GM18861 (cell line): ENCODE data around the gene MRTFA.
"Not testable (repeated sequence)": the region's sequence is repeated elsewhere in the genome, so short reads cannot be mapped to it uniquely, and the experiment has no call there.

Experiments used
- ATAC-seq: cut with Tn5 transposase; IDR thresholded peaks from one replicate; pipeline ENCODE4 v1.9.1; 2021; ENCODE audit not compliant: unreplicated experiment

The MRTFA gene

GRCh38 chr22:40560551-40560950, 76.0 kb downstream of the MRTFA start:
- ATAC-seq = no peak

GRCh38 chr22:40557972-40558371, 78.5 kb downstream of the MRTFA start:
- no peak for ATAC-seq

- no peak for ATAC-seq
These were observed 79.9 kb downstream of the MRTFA start for GRCh38 chr22:40556641-40557040.

- ATAC-seq = not testable (repeated sequence)
These were observed 82.5 kb downstream of the MRTFA start for GRCh38 chr22:40554023-40554422.

GRCh38 chr22:40553014-40553554, 83.4 kb downstream of the MRTFA start:
- no peak for ATAC-seq

GRCh38 chr22:40552070-40552469, 84.4 kb downstream of the MRTFA start:
- ATAC-seq = no peak

GRCh38 chr22:40547729-40548143, 88.8 kb downstream of the MRTFA start:
- ATAC-seq = no peak

- no peak for ATAC-seq
These were observed 91.8 kb downstream of the MRTFA start for GRCh38 chr22:40544758-40545157.

GRCh38 chr22:40542821-40543540, 93.5 kb downstream of the MRTFA start:
- no peak for ATAC-seq

- ATAC-seq = no peak
These were observed 95.2 kb downstream of the MRTFA start for GRCh38 chr22:40541300-40541699.

- no peak for ATAC-seq
These were observed 96.3 kb downstream of the MRTFA start for GRCh38 chr22:40540265-40540664.

GRCh38 chr22:40536149-40536548, 100.4 kb downstream of the MRTFA start:
- not testable (repeated sequence) for ATAC-seq

GRCh38 chr22:40535642-40536041, 100.9 kb downstream of the MRTFA start:
- ATAC-seq = no peak

- ATAC-seq = no peak
These were observed 101.4 kb downstream of the MRTFA start for GRCh38 chr22:40535189-40535512.

GRCh38 chr22:40534379-40535188, 101.9 kb downstream of the MRTFA start:
- no peak for ATAC-seq

GRCh38 chr22:40533712-40534378, 102.7 kb downstream of the MRTFA start:
- ATAC-seq = peak; percentile 68

- no peak for ATAC-seq
These were observed 104.3 kb downstream of the MRTFA start for GRCh38 chr22:40531951-40532900.

GRCh38 chr22:40530391-40530790, 106.1 kb downstream of the MRTFA start:
- ATAC-seq = not testable (repeated sequence)

GRCh38 chr22:40529821-40530220, 106.7 kb downstream of the MRTFA start:
- ATAC-seq = no peak

- no peak for ATAC-seq
These were observed 109.6 kb downstream of the MRTFA start for GRCh38 chr22:40526960-40527359.
